Liver (tissue), 3 donors: Measurements from ENCODE around the gene RSAD2.

ENCODE experiments used
- GABPA ChIP-seq, 2 donors: IDR thresholded peaks in 1 of 2; conservative IDR thresholded peaks in 1 of 2; 2 replicates each; pipeline ENCODE4 v1.6.1; 2016; ENCODE audit warnings: antibody characterized with exemption in 2 of 2, mild to moderate bottlenecking in 1 of 2, moderate library complexity in 1 of 2
- RAD21 ChIP-seq, 2 donors: IDR thresholded peaks; 2 replicates each; pipeline ENCODE4 v1.6.1; 2016; ENCODE audit warnings: antibody characterized with exemption in 2 of 2, mild to moderate bottlenecking in 2 of 2
- SP1 ChIP-seq: IDR thresholded peaks from 2 replicates; pipeline ENCODE4 v1.6.1; 2018; ENCODE audit warnings: antibody characterized with exemption, mild to moderate bottlenecking
- TAF1 ChIP-seq: conservative IDR thresholded peaks from 2 replicates; pipeline ENCODE4 v1.6.1; 2016; ENCODE audit warnings: antibody characterized with exemption, mild to moderate bottlenecking
- TF ChIP-seq, protein P1 (sequence below): fragments of 150-350 bp; IDR thresholded peaks from 2 replicates; pipeline ENCODE4 v1.5.1; 2017; ENCODE audit warnings: improper control_type of control experiment, low read depth, low read length; ENCODE audit not compliant: missing input control
- TF ChIP-seq, protein P2 (sequence below): IDR thresholded peaks from 2 replicates; pipeline ENCODE4 v1.6.1; 2016; ENCODE audit warnings: antibody characterized with exemption
- TF ChIP-seq, protein P3 (sequence below): IDR thresholded peaks from 2 replicates; pipeline ENCODE4 v1.6.1; 2016; ENCODE audit warnings: antibody characterized with exemption
- donor health status: healthy.
- donor health status: healthy.

DNA sequence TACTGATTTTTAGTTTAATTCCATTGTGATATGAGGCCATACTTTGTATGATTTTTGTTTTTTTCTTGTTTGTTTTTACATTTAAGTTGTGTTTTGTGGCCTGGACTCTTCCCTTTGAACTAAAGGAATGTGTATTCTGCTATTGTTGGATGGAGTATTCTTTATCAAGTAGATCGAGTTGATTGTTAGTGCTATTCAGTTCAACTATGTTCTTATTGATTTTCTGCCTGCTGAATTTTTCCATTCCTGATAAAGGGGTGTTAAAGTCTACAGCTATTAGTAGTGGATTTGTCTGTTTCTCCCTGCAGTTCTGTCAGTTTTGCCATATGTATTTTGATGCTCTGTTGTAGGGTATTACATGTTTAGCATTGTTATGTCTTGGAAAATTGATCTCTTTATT is 54.2 kb downstream of the RSAD2 start:
- TF ChIP-seq, protein P1, sequence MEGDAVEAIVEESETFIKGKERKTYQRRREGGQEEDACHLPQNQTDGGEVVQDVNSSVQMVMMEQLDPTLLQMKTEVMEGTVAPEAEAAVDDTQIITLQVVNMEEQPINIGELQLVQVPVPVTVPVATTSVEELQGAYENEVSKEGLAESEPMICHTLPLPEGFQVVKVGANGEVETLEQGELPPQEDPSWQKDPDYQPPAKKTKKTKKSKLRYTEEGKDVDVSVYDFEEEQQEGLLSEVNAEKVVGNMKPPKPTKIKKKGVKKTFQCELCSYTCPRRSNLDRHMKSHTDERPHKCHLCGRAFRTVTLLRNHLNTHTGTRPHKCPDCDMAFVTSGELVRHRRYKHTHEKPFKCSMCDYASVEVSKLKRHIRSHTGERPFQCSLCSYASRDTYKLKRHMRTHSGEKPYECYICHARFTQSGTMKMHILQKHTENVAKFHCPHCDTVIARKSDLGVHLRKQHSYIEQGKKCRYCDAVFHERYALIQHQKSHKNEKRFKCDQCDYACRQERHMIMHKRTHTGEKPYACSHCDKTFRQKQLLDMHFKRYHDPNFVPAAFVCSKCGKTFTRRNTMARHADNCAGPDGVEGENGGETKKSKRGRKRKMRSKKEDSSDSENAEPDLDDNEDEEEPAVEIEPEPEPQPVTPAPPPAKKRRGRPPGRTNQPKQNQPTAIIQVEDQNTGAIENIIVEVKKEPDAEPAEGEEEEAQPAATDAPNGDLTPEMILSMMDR, result no peak
- TF ChIP-seq, protein P2, sequence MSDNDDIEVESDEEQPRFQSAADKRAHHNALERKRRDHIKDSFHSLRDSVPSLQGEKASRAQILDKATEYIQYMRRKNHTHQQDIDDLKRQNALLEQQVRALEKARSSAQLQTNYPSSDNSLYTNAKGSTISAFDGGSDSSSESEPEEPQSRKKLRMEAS, result no peak
- TF ChIP-seq TAF1, result no peak
- no peak for TF ChIP-seq RAD21 (IDR thresholded peaks at IDR 0.05)
- TF ChIP-seq GABPA (IDR thresholded peaks at IDR 0.05 in 1 of 2, conservative IDR thresholded peaks at IDR 0.05 in 1 of 2), result no peak
- no peak for TF ChIP-seq SP1
- TF ChIP-seq, protein P3, sequence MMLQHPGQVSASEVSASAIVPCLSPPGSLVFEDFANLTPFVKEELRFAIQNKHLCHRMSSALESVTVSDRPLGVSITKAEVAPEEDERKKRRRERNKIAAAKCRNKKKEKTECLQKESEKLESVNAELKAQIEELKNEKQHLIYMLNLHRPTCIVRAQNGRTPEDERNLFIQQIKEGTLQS, result no peak
